Stimulated activated naive CD8-positive, alpha-beta T cell treated with anti-CD3 and anti-CD28 coated beads, Interleukin-15, amount 100 ng/mL, for 72 hours (primary cell): ENCODE measurements around the gene PPM1H.

Experiments used
- ATAC-seq: fragments of 150-1000 bp; cut with Tn5 transposase; 2 replicates; pipeline ENCODE4 v1.10.0; 2021; ENCODE audit warnings: mild to moderate bottlenecking, moderate library complexity
- DNase-seq, 2 donors: peaks; one replicate each; pipeline ENCODE4 v3.0.0; 2021 to 2022
- H3K27ac Mint-ChIP-seq, 2 donors: one replicate each; pipeline ENCODE4 v1.8.0; 2022; ENCODE audit warnings: mild to moderate bottlenecking in 2 of 2, mixed read lengths in 2 of 2, moderate library complexity in 2 of 2
- H3K27me3 Mint-ChIP-seq: one replicate; pipeline ENCODE4 v1.8.0; 2022; ENCODE audit warnings: mixed read lengths
- H3K4me1 Mint-ChIP-seq: one replicate; pipeline ENCODE4 v1.8.0; 2022; ENCODE audit warnings: mild to moderate bottlenecking, mixed read lengths
- H3K4me3 Mint-ChIP-seq, 2 donors: one replicate each; pipeline ENCODE4 v1.8.0; 2022; ENCODE audit warnings: mild to moderate bottlenecking in 2 of 2, mixed read lengths in 2 of 2, moderate library complexity in 1 of 2
- H3K9me3 Mint-ChIP-seq, 2 donors: one replicate each; pipeline ENCODE4 v1.8.0; 2022; ENCODE audit warnings: mixed read lengths in 2 of 2

PPM1H gene

GRCh38 chr12:62613081-62613480, 321.9 kb downstream of the PPM1H start:
- no peaks in the 10 kb centered on the region for H3K27me3 Mint-ChIP-seq
- H3K27ac Mint-ChIP-seq: no peak overlapping the region
- no peak for ATAC-seq
- peaks cover under 1% of the 10 kb centered on the region for H3K4me1 Mint-ChIP-seq
- no peak overlapping the region for H3K4me3 Mint-ChIP-seq
- no peak for DNase-seq
- no peaks in the 10 kb centered on the region for H3K9me3 Mint-ChIP-seq

- no peak overlapping the region for H3K27ac Mint-ChIP-seq
- H3K4me3 Mint-ChIP-seq: no peak overlapping the region
- no peak for DNase-seq
- H3K27me3 Mint-ChIP-seq: no peaks in the 10 kb centered on the region
- no peaks in the 10 kb centered on the region for H3K9me3 Mint-ChIP-seq
- H3K4me1 Mint-ChIP-seq: peaks cover 34% of the 10 kb centered on the region
- ATAC-seq: no peak
Measured at GRCh38 chr12:62606654-62607053, 328.3 kb downstream of the PPM1H start.

- Mint-ChIP-seq H3K9me3 (no peaks in the 10 kb centered on the region), H3K4me1 (peaks cover 41% of the 10 kb centered on the region), H3K4me3 (no peak overlapping the region), H3K27me3 (no peaks in the 10 kb centered on the region), H3K27ac (no peak overlapping the region)
- no peak for ATAC-seq
- DNase-seq: no peak
Measured at GRCh38 chr12:62605981-62606380, 329.0 kb downstream of the PPM1H start.

- no peaks in the 10 kb centered on the region for H3K27me3 Mint-ChIP-seq
- ATAC-seq (no peak), DNase-seq (no peak)
- peaks cover 47% of the 10 kb centered on the region for H3K4me1 Mint-ChIP-seq
- peak overlapping the region; percentile 82 to 96 for H3K4me3 Mint-ChIP-seq
- H3K9me3 Mint-ChIP-seq: no peaks in the 10 kb centered on the region
- no peak overlapping the region for H3K27ac Mint-ChIP-seq
Measured at GRCh38 chr12:62604871-62605270, 330.1 kb downstream of the PPM1H start.

- peaks cover 47% of the 10 kb centered on the region for H3K4me1 Mint-ChIP-seq
- no peaks in the 10 kb centered on the region for H3K9me3 Mint-ChIP-seq
- H3K4me3 Mint-ChIP-seq: peak overlapping the region; percentile 82 to 96
- peak overlapping the region; percentile 91 to 100 for H3K27ac Mint-ChIP-seq
- H3K27me3 Mint-ChIP-seq: no peaks in the 10 kb centered on the region
- no peak for DNase-seq
- ATAC-seq: no peak
Measured at GRCh38 chr12:62604373-62604772, 330.6 kb downstream of the PPM1H start.

GRCh38 chr12:62603811-62604098, 331.2 kb downstream of the PPM1H start:
- peak overlapping the region; percentile 91 to 100 for H3K27ac Mint-ChIP-seq
- ATAC-seq: no peak
- peak overlapping the region; percentile 82 to 96 for H3K4me3 Mint-ChIP-seq
- DNase-seq: no peak
- H3K9me3 Mint-ChIP-seq: no peaks in the 10 kb centered on the region
- no peaks in the 10 kb centered on the region for H3K27me3 Mint-ChIP-seq
- peaks cover 47% of the 10 kb centered on the region for H3K4me1 Mint-ChIP-seq

GRCh38 chr12:62603061-62603810, 331.7 kb downstream of the PPM1H start:
- Mint-ChIP-seq H3K4me1 (peaks cover 47% of the 10 kb centered on the region), H3K27me3 (no peaks in the 10 kb centered on the region), H3K27ac (peak overlapping the region; percentile 91 to 100), H3K9me3 (no peaks in the 10 kb centered on the region), H3K4me3 (peak overlapping the region; percentile 82 to 96)
- peak; percentile 75 to 89 for DNase-seq
- ATAC-seq: peak; percentile 85

GRCh38 chr12:62602255-62603060, 332.5 kb downstream of the PPM1H start:
- Mint-ChIP-seq H3K4me1 (peaks cover 47% of the 10 kb centered on the region), H3K27ac (peak overlapping the region; percentile 100), H3K27me3 (no peaks in the 10 kb centered on the region), H3K9me3 (no peaks in the 10 kb centered on the region), H3K4me3 (peak overlapping the region; percentile 82 to 96)
- DNase-seq: peak; percentile 91 to 92
- ATAC-seq: peak; percentile 81

GRCh38 chr12:62601765-62602164, 333.2 kb downstream of the PPM1H start:
- Mint-ChIP-seq H3K27ac (peak overlapping the region; percentile 100), H3K27me3 (no peaks in the 10 kb centered on the region), H3K9me3 (no peaks in the 10 kb centered on the region), H3K4me1 (peaks cover 43% of the 10 kb centered on the region), H3K4me3 (peak overlapping the region; percentile 24 to 39)
- DNase-seq (no peak), ATAC-seq (no peak)

- H3K9me3 Mint-ChIP-seq: no peaks in the 10 kb centered on the region
Measured at GRCh38 chr12:62599854-62600437, 335.0 kb downstream of the PPM1H start.

GRCh38 chr12:62598846-62599245, 336.1 kb downstream of the PPM1H start:
- H3K27ac Mint-ChIP-seq: no peak overlapping the region
- ATAC-seq (no peak), DNase-seq (no peak)
- H3K27me3 Mint-ChIP-seq: no peaks in the 10 kb centered on the region
- H3K9me3 Mint-ChIP-seq: no peaks in the 10 kb centered on the region
- peaks cover 16% of the 10 kb centered on the region for H3K4me1 Mint-ChIP-seq
- no peak overlapping the region for H3K4me3 Mint-ChIP-seq

More at GRCh38 chr12:62599854-62600437, 335.0 kb downstream of the PPM1H start:
- H3K27ac Mint-ChIP-seq: no peak overlapping the region
- peaks cover 25% of the 10 kb centered on the region for H3K4me1 Mint-ChIP-seq
- H3K27me3 Mint-ChIP-seq: no peaks in the 10 kb centered on the region
- ATAC-seq (no peak), DNase-seq (no peak)
- no peak overlapping the region for H3K4me3 Mint-ChIP-seq

GRCh38 chr12:62597253-62597652, 337.7 kb downstream of the PPM1H start:
- Mint-ChIP-seq H3K27me3 (no peaks in the 10 kb centered on the region), H3K4me1 (peaks cover 12% of the 10 kb centered on the region), H3K4me3 (no peak overlapping the region)

More at GRCh38 chr12:62597253-62597652, 337.7 kb downstream of the PPM1H start:
- ATAC-seq: no peak
- Mint-ChIP-seq H3K9me3 (no peaks in the 10 kb centered on the region), H3K27ac (no peak overlapping the region)
- DNase-seq: no peak
